MM.1S (cell line): ENCODE measurements around the gene MZT2B.
"Not testable (repeated sequence)": the region's sequence is repeated elsewhere in the genome, so short reads cannot be mapped to it uniquely, and the experiment has no call there.

Experiments
- DNase-seq: peaks from one replicate; pipeline ENCODE4 v3.0.0-alpha.2; 2015
- H2AFZ ChIP-seq: fragments of 300-600 bp; sonication (generic); 2 replicates; pipeline ENCODE4 v1.6.0; 2016; ENCODE audit warnings: antibody characterized with exemption, low read length
- H3F3A ChIP-seq: fragments of 300-600 bp; sonication (generic); 2 replicates; pipeline ENCODE4 v1.6.1; 2016; ENCODE audit warnings: mild to moderate bottlenecking, antibody characterized with exemption, low read length, moderate library complexity, mixed read lengths; ENCODE audit not compliant: insufficient read depth
- H3K27ac ChIP-seq: fragments of 300-600 bp; sonication (generic); 2 replicates; pipeline ENCODE4 v1.5.1; 2016; ENCODE audit warnings: mild to moderate bottlenecking, low read length
- H3K27me3 ChIP-seq: fragments of 300-600 bp; sonication (generic); replicated peaks from 2 replicates; pipeline ENCODE4 v1.6.0; 2016; ENCODE audit warnings: low read length; ENCODE audit not compliant: insufficient read depth
- H3K36me3 ChIP-seq: fragments of 300-600 bp; sonication (generic); replicated peaks from 2 replicates; pipeline ENCODE4 v1.6.1; 2016; ENCODE audit warnings: mild to moderate bottlenecking, low read length, mixed read lengths; ENCODE audit not compliant: insufficient read depth
- H3K4me1 ChIP-seq: fragments of 300-600 bp; sonication (generic); 2 replicates; pipeline ENCODE4 v1.6.1; 2016; ENCODE audit warnings: low read length, mixed read lengths
- H3K4me2 ChIP-seq: fragments of 300-600 bp; sonication (generic); 2 replicates; pipeline ENCODE4 v1.6.0; 2016; ENCODE audit warnings: low read depth, low read length
- H3K4me3 ChIP-seq: fragments of 300-600 bp; sonication (generic); 2 replicates; pipeline ENCODE4 v1.5.1; 2016; ENCODE audit warnings: low read length, mixed read lengths
- H3K79me2 ChIP-seq: fragments of 300-600 bp; sonication (generic); 2 replicates; pipeline ENCODE4 v1.6.1; 2016; ENCODE audit warnings: mixed run types, low read length, mixed read lengths
- H3K9ac ChIP-seq: fragments of 300-600 bp; sonication (generic); 2 replicates; pipeline ENCODE4 v1.6.1; 2016; ENCODE audit warnings: low read length, mixed read lengths
- H3K9me2 ChIP-seq: fragments of 300-600 bp; sonication (generic); replicated peaks from 2 replicates; pipeline ENCODE4 v1.6.1; 2016; ENCODE audit warnings: mild to moderate bottlenecking, low read length, mixed read lengths; ENCODE audit not compliant: insufficient read depth
- H3K9me3 ChIP-seq: fragments of 300-600 bp; sonication (generic); replicated peaks from 2 replicates; pipeline ENCODE4 v1.6.1; 2016; ENCODE audit warnings: mild to moderate bottlenecking, low read length, mixed read lengths; ENCODE audit not compliant: insufficient read depth
- H4K20me1 ChIP-seq: fragments of 300-600 bp; sonication (generic); 2 replicates; pipeline ENCODE4 v1.6.1; 2016; ENCODE audit warnings: mild to moderate bottlenecking, low read length, moderate library complexity, mixed read lengths; ENCODE audit not compliant: insufficient read depth
- CTCF ChIP-seq: fragments of 300-600 bp; sonication (generic); IDR thresholded peaks from 2 replicates; pipeline ENCODE4 v1.5.1; 2016; ENCODE audit warnings: antibody characterized with exemption, low read length, mixed read lengths
- EZH2 ChIP-seq: fragments of 300-600 bp; sonication (generic); optimal IDR thresholded peaks from 2 replicates; pipeline ENCODE3; 2017; ENCODE audit warnings: low read depth, mild to moderate bottlenecking, antibody characterized with exemption, low read length, mixed read lengths
- EZH2phosphoT487 ChIP-seq: fragments of 300-600 bp; sonication (generic); IDR thresholded peaks from 2 replicates; pipeline ENCODE4 v1.6.1; 2018; ENCODE audit warnings: antibody characterized with exemption, low read length

MZT2B gene

GRCh38 chr2:130152816-130153595, 29.1 kb upstream of the MZT2B start:
- no peaks in the 10 kb centered on the region for H3K36me3 ChIP-seq
- no peak overlapping the region for H3K4me3 ChIP-seq
- DNase-seq, result no peak
- H3F3A ChIP-seq, result no peaks in the 10 kb centered on the region
- TF ChIP-seq EZH2, result no peak
- TF ChIP-seq CTCF, result no peak
- TF ChIP-seq EZH2phosphoT487, result no peak
- H3K4me2 ChIP-seq, result no peak overlapping the region
- H3K9ac ChIP-seq, result no peak overlapping the region
- no peaks in the 10 kb centered on the region for H3K9me2 ChIP-seq
- no peaks in the 10 kb centered on the region for H3K79me2 ChIP-seq
- H3K27me3 ChIP-seq, result no peaks in the 10 kb centered on the region
- no peaks in the 10 kb centered on the region for H4K20me1 ChIP-seq
- H2AFZ ChIP-seq, result no peak overlapping the region
- no peak overlapping the region for H3K27ac ChIP-seq
- H3K9me3 ChIP-seq, result no peaks in the 10 kb centered on the region
- no peaks in the 10 kb centered on the region for H3K4me1 ChIP-seq

GRCh38 chr2:130153721-130154422, 28.2 kb upstream of the MZT2B start:
- not testable (repeated sequence) for H3K4me1 ChIP-seq, H3K4me3 ChIP-seq, H3K4me2 ChIP-seq, H2AFZ ChIP-seq, H3K9ac ChIP-seq, H4K20me1 ChIP-seq, H3K9me2 ChIP-seq, H3K79me2 ChIP-seq, H3K27me3 ChIP-seq, H3F3A ChIP-seq, H3K27ac ChIP-seq, H3K9me3 ChIP-seq, DNase-seq, H3K36me3 ChIP-seq

- H3F3A ChIP-seq, H3K79me2 ChIP-seq, H3K9me3 ChIP-seq, H3K4me1 ChIP-seq, H3K4me3 ChIP-seq, H3K36me3 ChIP-seq, H4K20me1 ChIP-seq, H3K9me2 ChIP-seq, H3K27me3 ChIP-seq, DNase-seq, H3K27ac ChIP-seq, H2AFZ ChIP-seq, H3K9ac ChIP-seq, H3K4me2 ChIP-seq: not testable (repeated sequence)
These were observed 27.7 kb upstream of the MZT2B start for GRCh38 chr2:130154423-130154770.

GRCh38 chr2:130154773-130155765, 27.0 kb upstream of the MZT2B start:
- no peak overlapping the region for H3K27ac ChIP-seq
- H4K20me1 ChIP-seq, result no peaks in the 10 kb centered on the region
- H3K27me3 ChIP-seq, result no peaks in the 10 kb centered on the region
- H3K4me2 ChIP-seq, result no peak overlapping the region
- H3K4me1 ChIP-seq, result no peaks in the 10 kb centered on the region
- no peak for TF ChIP-seq EZH2
- TF ChIP-seq CTCF, result no peak
- no peak for TF ChIP-seq EZH2phosphoT487
- no peaks in the 10 kb centered on the region for H3F3A ChIP-seq
- H3K36me3 ChIP-seq, result no peaks in the 10 kb centered on the region
- no peak overlapping the region for H3K4me3 ChIP-seq
- H3K79me2 ChIP-seq, result no peaks in the 10 kb centered on the region
- no peak overlapping the region for H3K9ac ChIP-seq
- no peaks in the 10 kb centered on the region for H3K9me2 ChIP-seq
- no peak overlapping the region for H2AFZ ChIP-seq
- H3K9me3 ChIP-seq, result no peaks in the 10 kb centered on the region
- no peak for DNase-seq
